GM18951 (cell line): ENCODE measurements around the gene DNAJA2.

Experiments
- POLR2A ChIP-seq: IDR thresholded peaks from 4 replicates; pipeline ENCODE4 v1.6.1; 2011; ENCODE audit warnings: mild to moderate bottlenecking; ENCODE audit not compliant: insufficient read length, insufficient read depth; ENCODE audit errors: extremely low read depth
- in situ Hi-C: fragments of 300-500 bp; cut with MboI; formaldehyde crosslinking; loops from one replicate; pipeline ENCODE4 v1.12.0; 2022; ENCODE audit warnings: low sequenced_read_pairs, mixed read lengths, inconsistent platforms; ENCODE audit not compliant: unreplicated experiment

The DNAJA2 gene

GRCh38 chr16:46915483-46916025 lies 57.9 kb downstream of the DNAJA2 start:
- in situ Hi-C loops, result loop anchor here (10.0 kb wide), 1 partner anchor 241 kb away; no protein-coding TSS in a partner anchor
- TF ChIP-seq POLR2A, result no peak

DNA sequence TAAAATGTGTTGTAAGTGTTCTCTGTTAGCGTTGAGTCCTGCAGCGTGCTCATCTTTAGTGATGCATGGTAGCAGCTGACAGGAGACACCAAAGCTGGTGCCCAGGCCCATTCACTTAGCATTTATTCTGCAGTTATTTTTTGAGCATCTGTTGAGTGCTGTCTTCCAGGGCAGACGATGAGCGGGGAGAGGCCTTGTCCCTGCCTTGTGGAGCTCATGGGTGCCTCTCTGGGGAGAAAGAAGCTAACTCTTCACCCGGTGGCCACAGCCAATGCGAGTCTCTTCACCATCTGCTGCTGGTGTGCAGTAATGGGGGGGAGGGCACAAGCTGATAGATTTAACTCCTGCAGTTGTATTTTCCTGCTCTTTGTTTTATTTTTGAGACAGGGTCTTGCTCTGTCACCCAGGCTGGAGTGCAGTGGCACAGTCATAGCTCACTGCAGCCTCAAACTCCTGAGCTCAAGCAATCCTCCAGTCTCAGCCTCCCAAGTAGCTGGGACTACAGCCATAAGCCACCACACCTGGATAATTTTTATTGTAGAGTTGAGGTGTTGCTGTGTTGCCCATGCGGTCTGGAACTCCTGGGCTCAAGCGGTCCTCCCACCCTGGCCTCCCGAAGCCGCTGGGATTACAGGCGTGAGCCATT lies 58.8 kb downstream of the DNAJA2 start:
- no peak for TF ChIP-seq POLR2A
- in situ Hi-C loops, result loop anchor here (10.0 kb wide), 1 partner anchor 240 kb away; no protein-coding TSS in a partner anchor

- no peak for TF ChIP-seq POLR2A
- in situ Hi-C loops, result loop anchor here (10.0 kb wide), 1 partner anchor 237 kb away; no protein-coding TSS in a partner anchor
Observed at GRCh38 chr16:46911650-46912049, 61.8 kb downstream of the DNAJA2 start.

GRCh38 chr16:46911038-46911437 lies 62.4 kb downstream of the DNAJA2 start:
- TF ChIP-seq POLR2A, result no peak
- in situ Hi-C loops, result loop anchor here (10.0 kb wide), 1 partner anchor 236 kb away; no protein-coding TSS in a partner anchor

GRCh38 chr16:46908540-46909372 lies 64.7 kb downstream of the DNAJA2 start:
- TF ChIP-seq POLR2A, result no peak
- in situ Hi-C loops, result no loop called here

GRCh38 chr16:46907061-46907774 lies 66.3 kb downstream of the DNAJA2 start:
- in situ Hi-C loops, result no loop called here
- TF ChIP-seq POLR2A, result no peak

DNA sequence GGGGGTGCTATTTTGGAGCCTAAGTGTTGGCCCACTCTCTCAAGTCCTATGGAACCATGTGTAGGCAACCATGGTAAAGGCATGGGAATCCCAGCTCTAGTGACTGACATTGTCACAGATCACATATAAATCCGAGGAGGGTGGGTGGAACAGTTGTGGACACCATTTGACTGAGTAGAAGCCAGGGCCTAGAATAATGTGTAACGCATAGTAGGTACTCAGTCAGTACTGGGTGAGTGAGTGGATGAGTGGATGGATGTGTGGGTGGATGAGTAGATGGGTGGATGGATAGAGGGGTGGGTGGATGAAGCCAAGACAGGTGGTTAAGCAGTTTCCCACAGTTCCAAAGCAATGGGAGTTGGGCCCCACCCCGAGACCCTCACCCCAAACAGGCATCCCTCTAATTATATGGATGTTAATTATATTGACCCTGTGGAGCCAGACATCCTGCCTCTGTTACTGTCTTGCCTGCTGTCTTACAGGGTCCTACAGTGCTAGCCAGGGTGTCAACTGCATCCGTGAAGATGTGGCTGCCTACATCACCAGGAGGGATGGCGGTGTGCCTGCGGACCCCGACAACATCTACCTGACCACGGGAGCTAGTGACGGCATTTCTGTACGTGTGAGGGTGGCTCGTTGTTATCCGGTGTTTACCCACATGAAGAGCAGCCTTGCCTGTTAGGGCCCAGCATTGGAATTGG lies 67.0 kb downstream of the DNAJA2 start:
- no peak for TF ChIP-seq POLR2A
- in situ Hi-C loops, result no loop called here
